Lung microvascular endothelial cell (primary cell): Measurements from ENCODE around the gene IDH3A. TPM values are rescaled to one million over a fixed set of nuclear protein-coding genes. Genes with fewer than 3 reads are reported as not detected.
"Not testable (repeated sequence)": the region's sequence is repeated elsewhere in the genome, so short reads cannot be mapped to it uniquely, and the experiment has no call there.

ENCODE experiments used
- DNase-seq, 2 donors: peaks; one replicate each; pipeline versions ENCODE4 v3.0.0 to v3.0.0-alpha.2; 2010; ENCODE audit warnings: low read depth in 2 of 2
- total RNA-seq: library from RNA; depleted of rRNA; stranded (reverse); fragments of >200 nt; gene quantifications from 2 replicates; pipeline ENCODE4 v1.2.1, GENCODE V29; 2014

The IDH3A gene
- total RNA-seq, 1 donor from 2014 or later, result 20.8 TPM

GRCh38 chr15:78129077-78129750 lies 19.9 kb upstream of the IDH3A start:
- DNase-seq, result no peak

- DNase-seq, result no peak
Observed at GRCh38 chr15:78129751-78130287, 19.3 kb upstream of the IDH3A start.

DNA sequence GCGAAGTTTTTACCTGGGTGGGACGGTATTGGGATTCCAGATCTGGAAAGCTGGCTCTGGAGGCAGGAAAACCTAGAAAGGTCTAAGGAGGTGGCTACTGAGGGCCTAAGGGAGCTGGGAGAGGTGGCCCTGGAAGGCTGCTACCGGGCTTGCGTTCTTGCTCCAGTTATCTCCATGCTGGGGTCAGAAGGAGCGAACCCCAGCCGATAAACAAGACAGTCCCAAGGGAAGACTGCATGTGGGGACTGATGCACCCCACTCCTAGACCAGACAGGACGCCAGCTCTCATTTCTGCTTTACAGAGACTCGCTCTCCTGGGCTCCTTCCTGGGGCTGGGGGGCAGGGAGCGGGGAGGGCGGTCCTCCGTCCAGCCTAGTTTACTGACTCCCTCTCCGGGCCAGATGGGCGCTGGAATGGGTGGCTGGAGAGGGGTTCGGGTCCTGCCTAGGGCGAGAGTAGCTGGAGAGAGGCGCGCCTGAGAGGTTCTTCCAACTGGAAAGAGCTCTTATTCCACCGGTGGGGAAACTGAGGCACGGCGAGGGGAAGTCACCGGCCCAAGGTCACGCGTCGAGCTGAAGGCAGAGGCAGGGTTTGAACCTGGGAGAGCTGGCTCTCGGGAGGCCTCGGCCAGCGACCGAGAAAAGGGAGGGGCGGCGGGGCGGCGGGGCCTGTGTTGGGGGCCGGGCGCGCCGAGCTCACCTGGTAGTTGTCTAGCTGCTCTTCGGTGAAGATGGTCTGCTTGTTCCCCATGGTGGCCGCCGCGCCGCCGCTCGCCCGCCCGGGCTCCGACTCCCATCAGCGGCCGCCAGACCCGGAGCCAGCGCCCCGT lies 18.5 kb upstream of the IDH3A start:
- DNase-seq, result no peak

- peak; percentile 52 to 68 for DNase-seq
Observed at GRCh38 chr15:78131295-78132061, 17.7 kb upstream of the IDH3A start, which contains the start of gene CIB2. Gene CIB2, minus strand, starts transcription at chr15:78131445. Its CDS starts 230 bp downstream, at chr15:78131215.

DNA sequence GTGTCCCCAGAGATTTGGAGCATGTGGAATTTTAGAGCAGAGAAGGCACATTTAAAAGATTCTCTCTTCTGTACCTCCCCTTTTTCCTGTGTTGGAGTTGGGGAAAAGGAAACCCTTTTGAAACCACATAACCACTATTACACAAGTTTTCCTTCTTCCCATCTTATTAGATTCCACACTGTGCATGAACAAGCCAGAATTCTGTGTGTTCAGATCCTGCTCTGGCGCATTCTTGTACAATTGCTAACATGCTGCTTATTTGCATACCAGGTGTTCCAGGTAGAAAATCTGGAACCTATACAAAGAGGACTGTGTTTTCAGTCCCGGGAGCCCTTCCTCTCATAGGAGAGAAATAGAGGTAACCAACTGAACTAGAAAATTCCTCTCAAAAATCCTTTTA lies 15.4 kb upstream of the IDH3A start:
- DNase-seq, result no peak

DNA sequence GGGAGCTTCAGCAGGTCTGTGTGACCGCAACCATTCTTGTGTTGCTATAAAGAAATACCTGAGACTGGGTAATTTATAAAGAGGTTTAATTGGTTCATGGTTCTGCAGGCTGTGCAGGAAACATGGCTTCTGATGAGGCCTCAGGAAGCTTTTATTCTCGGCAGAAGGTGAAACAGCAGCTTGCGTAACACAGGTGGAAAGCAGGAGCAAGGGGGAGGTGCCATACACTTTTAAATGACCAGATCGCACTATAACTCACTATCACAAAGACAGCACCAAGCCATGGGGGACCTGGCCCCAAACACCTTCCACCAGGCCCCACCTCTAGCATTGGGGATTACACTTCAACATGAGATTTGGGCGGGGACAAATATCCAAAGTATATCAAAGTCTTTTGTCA lies 9.6 kb upstream of the IDH3A start:
- no peak for DNase-seq

- DNase-seq, result no peak
Observed at GRCh38 chr15:78140292-78140691, 8.9 kb upstream of the IDH3A start.

DNA sequence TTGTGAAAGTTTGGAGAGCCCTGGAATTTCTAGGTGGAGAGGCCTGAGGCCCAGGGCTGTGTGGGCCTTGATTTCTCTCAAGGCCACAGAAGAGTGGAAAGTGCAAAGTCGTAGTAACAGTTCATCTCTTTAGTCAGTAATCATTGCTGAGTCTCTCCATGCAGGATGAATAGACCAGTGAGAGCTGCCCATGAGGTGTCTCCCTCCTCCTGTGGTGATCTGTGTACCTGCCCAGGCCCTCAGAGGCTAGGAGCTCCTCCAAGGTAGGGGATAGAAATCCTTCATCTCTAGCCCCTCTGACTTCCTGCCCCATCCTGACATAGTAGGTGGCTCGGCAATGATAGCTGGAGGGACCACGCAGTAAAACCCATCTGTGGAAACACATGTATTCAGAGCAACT lies 6.8 kb upstream of the IDH3A start:
- DNase-seq, result no peak

GRCh38 chr15:78146425-78147154 lies 2.6 kb upstream of the IDH3A start:
- DNase-seq, result no peak

- DNase-seq, result no peak
Observed at GRCh38 chr15:78147566-78147965, 1.6 kb upstream of the IDH3A start.

GRCh38 chr15:78148392-78149067 lies 632 bp upstream of the IDH3A start:
- no peak for DNase-seq

- DNase-seq, result no peak
Observed at GRCh38 chr15:78149805-78150751, 916 bp downstream of the IDH3A start.

DNA sequence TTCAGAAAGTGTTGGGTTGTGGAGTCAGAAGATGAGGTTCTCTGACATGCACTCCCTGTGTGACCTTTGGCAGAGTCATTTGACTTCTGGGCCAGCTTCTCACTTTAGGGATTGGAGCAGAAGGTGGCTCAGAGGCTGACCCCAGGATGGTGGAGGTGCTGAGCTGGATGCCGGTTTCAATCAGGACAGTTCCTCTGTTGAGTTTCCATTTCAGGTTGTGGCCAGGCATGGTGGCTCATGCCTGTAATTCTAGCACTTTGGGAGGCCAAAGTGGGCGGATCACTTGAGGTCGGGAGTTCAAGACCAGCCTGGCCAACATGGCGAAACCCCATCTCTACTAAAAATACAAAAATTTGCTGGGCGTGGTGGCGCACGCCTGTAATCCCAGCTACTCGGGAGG lies 1.9 kb downstream of the IDH3A start:
- DNase-seq, result not testable (repeated sequence)

DNA sequence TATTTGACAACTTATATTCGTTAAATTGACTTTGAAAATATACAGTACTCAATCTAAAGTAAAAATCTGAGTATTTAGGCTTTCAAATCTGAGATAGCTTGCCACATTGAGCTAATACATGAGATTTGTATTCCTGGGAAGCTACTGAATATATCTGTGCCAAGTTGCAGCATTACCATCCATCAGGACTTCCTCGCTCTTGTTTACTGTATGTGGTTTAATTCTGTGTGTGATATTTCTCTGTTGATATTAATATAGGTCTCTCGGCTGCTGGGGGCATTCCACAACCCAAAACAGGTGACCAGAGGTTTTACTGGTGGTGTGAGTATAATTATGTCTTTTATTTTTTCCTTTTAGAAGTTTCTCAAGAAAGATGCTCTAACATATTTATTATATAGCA lies 5.8 kb downstream of the IDH3A start:
- no peak for DNase-seq

DNA sequence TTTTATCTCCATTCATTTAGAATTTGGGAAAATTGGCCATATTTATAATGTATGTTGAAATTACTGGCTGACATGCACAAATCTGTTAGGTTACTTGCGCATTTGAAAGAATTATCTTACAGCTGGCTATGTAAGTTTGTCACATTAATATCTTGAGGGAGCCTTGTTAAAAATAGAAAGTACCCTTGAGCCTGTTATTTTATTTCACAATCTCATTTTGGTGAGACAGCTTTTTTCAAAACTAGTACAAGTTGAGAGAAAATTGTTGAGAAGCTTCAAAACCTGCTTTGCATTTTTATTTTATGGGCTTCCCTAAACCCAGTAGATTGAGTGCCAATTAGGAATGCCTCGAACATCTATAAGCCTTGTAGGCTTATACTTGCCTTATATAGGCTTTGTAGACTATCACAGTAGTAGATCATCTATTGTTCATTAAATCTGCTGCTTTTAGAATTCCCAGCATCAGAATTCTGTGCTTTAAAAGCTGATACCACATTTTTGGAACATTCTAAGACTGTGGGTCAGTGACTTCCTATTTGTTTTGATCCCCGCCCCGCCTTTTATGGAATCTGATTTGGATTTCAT lies 6.3 kb downstream of the IDH3A start:
- no peak for DNase-seq

- no peak for DNase-seq
Observed at GRCh38 chr15:78156653-78157052, 7.5 kb downstream of the IDH3A start.

- no peak for DNase-seq
Observed at GRCh38 chr15:78157203-78157602, 8.0 kb downstream of the IDH3A start.

DNA sequence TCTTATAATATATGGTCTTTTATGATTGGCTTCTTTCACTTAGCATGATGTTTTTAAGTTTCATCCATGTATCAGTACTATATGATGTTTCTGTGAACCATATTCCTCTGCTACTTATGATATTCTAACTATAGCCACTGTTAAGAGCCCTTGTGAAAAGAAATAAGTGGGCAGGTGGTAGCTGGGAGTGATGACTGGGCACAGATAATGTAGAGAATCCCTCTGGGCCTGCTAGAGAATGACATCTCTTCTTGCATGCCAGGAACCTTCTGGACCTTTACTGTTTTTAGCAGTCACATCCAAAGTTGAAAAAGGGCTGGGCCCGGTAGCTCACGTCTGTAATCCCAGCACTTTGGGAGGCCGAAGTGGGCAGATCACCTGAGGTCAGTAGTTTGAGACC lies 10.2 kb downstream of the IDH3A start:
- no peak for DNase-seq

DNA sequence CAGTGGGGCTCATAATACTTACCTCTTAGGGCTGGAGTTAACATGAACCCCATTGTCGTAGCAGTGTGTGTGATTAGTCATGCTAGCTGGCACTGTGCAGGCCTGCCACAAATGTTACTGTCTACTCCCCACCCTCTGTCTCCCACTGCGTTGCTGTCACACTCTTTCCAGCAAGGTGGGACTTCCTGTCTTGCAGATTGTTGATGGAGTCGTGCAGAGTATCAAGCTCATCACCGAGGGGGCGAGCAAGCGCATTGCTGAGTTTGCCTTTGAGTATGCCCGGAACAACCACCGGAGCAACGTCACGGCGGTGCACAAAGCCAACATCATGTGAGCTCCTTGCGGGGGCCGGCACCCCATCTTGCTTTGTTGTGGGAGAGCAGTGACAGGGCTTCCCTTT lies 12.9 kb downstream of the IDH3A start:
- no peak for DNase-seq
